Measurements from ENCODE around the gene CC2D2B. TPM values are rescaled to one million over a fixed set of nuclear protein-coding genes. Genes with fewer than 3 reads are reported as not detected.

CC2D2B gene
- total RNA-seq, 2 donors from 2014 or later, result 6.2 to 9.8 TPM

DNA sequence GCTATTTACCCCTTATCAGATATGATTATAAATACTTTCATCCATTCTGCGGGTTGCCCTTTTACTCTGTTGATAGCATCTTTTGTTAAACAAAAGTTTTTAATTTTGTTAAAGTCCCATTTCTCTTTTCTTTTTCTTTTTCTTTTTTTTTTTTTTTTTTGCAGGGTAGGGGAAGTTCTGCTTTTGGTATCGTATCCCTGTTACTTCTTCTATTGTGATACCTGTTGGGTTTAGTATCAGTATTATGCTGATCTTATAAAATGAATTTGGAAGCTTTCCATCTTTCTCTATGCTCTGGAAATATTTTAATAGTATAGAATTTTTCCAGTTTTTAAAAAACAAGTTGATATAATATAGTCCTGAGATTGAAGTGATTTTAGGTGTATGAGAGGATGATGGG is 141.6 kb downstream of the CC2D2B start:
- DNase-seq (ENCODE audit: low spot score), result no peak
- no peaks in the 10 kb centered on the region for H3K36me3 ChIP-seq
- H3K9me3 ChIP-seq, result no peaks in the 10 kb centered on the region
- no peak overlapping the region for H3K27ac ChIP-seq
- ATAC-seq (ENCODE audit: insufficient number of reproducible peaks, low FRiP score, low read depth), result no peak
- no peaks in the 10 kb centered on the region for H3K27me3 ChIP-seq (replicated peaks; ENCODE audit: insufficient read depth)
- H3K4me3 ChIP-seq, result no peak overlapping the region
- no peak for TF ChIP-seq CTCF (IDR thresholded peaks at IDR 0.05)
- peaks cover 0 to 15% of the 10 kb centered on the region in 2 donors for H3K4me1 ChIP-seq (ENCODE audit: control insufficient read depth in 1 of 2, low read depth in 2 of 2)

GRCh38 chr10:96053985-96054384 is 146.2 kb downstream of the CC2D2B start:
- Histone ChIP-seq H3K27me3 (replicated peaks; ENCODE audit: insufficient read depth) (no peaks in the 10 kb centered on the region), H3K4me3 (no peak overlapping the region), H3K9me3 (no peaks in the 10 kb centered on the region), H3K36me3 (peaks cover 18% of the 10 kb centered on the region), H3K4me1 (ENCODE audit: control insufficient read depth in 1 of 2, low read depth in 2 of 2) (no peaks in the 10 kb centered on the region), H3K27ac (no peak overlapping the region)
- DNase-seq (ENCODE audit: low spot score), result no peak
- ATAC-seq (ENCODE audit: insufficient number of reproducible peaks, low FRiP score, low read depth), result no peak
- TF ChIP-seq CTCF (IDR thresholded peaks at IDR 0.05), result no peak

DNA sequence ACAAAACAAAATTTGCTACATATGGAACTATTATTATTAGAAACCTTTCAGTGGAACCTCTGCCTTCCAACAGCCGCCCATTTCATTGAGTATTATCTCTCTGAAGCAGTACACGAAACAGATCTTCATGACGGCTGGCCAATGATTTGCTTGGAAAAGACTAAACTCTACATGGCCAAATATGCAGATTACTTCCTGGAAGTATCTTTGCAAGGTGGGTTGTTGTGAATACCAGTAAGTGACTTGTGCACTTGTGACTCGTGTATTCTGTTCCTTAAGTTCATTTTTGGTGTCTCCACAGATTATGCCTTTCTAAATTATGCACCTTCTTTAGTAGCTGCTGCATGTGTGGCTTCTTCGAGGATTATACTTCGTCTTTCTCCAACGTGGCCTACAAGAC is 149.0 kb downstream of the CC2D2B start:
- no peaks in the 10 kb centered on the region for H3K27me3 ChIP-seq (replicated peaks; ENCODE audit: insufficient read depth)
- H3K9me3 ChIP-seq, result no peaks in the 10 kb centered on the region
- no peaks in the 10 kb centered on the region for H3K4me1 ChIP-seq (ENCODE audit: control insufficient read depth in 1 of 2, low read depth in 2 of 2)
- ATAC-seq (ENCODE audit: insufficient number of reproducible peaks, low FRiP score, low read depth) (no peak), DNase-seq (ENCODE audit: low spot score) (no peak)
- TF ChIP-seq CTCF (IDR thresholded peaks at IDR 0.05), result no peak
- H3K27ac ChIP-seq, result no peak overlapping the region
- no peak overlapping the region for H3K4me3 ChIP-seq
- peaks cover 22% of the 10 kb centered on the region for H3K36me3 ChIP-seq

GRCh38 chr10:96061232-96061631 is 153.5 kb downstream of the CC2D2B start:
- Histone ChIP-seq H3K27me3 (replicated peaks; ENCODE audit: insufficient read depth) (no peaks in the 10 kb centered on the region), H3K36me3 (peaks cover 22% of the 10 kb centered on the region), H3K4me3 (no peak overlapping the region), H3K4me1 (ENCODE audit: control insufficient read depth in 1 of 2, low read depth in 2 of 2) (no peaks in the 10 kb centered on the region), H3K27ac (no peak overlapping the region), H3K9me3 (no peaks in the 10 kb centered on the region)
- DNase-seq (ENCODE audit: low spot score) (no peak), ATAC-seq (ENCODE audit: insufficient number of reproducible peaks, low FRiP score, low read depth) (no peak)
- no peak for TF ChIP-seq CTCF (IDR thresholded peaks at IDR 0.05)

DNA sequence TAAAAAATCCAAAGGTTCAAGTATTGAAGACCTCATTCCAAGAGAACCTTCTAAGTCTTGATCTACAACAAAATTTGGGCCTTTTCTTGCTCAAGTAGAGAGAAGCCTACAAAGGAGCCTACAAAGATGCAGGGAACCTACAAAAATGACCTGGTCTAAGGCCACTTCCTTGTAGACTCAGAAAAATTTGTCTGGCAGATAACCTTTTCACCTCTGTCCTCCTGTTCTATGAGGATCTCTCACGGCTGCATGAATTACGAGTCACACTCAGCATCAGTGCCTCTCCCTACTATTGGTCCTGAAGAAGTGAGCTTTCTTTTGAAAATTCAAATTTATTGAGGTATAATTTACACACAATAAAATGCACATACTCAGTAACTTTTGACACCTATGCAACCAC is 164.9 kb downstream of the CC2D2B start:
- Histone ChIP-seq H3K36me3 (no peaks in the 10 kb centered on the region), H3K4me1 (ENCODE audit: control insufficient read depth in 1 of 2, low read depth in 2 of 2) (no peaks in the 10 kb centered on the region)
- no peak for ATAC-seq (ENCODE audit: insufficient number of reproducible peaks, low FRiP score, low read depth)

More for the DNA sequence above, 164.9 kb downstream of the CC2D2B start:
- no peaks in the 10 kb centered on the region for H3K27me3 ChIP-seq (replicated peaks; ENCODE audit: insufficient read depth)
- H3K9me3 ChIP-seq, result no peaks in the 10 kb centered on the region
- no peak for DNase-seq (ENCODE audit: low spot score)
- no peak overlapping the region for H3K4me3 ChIP-seq
- H3K27ac ChIP-seq, result no peak overlapping the region
- TF ChIP-seq CTCF (IDR thresholded peaks at IDR 0.05), result no peak

All from thoracic aorta (tissue), 2 donors.